PC-9 (cell line): Measurements from ENCODE around the gene SDR42E1. TPM values are rescaled to one million over a fixed set of nuclear protein-coding genes. Genes with fewer than 3 reads are reported as not detected.

ENCODE experiments used
- BruUV-seq: library from RNA; stranded (reverse); fragments of 400-500 nt; replicated peaks from 2 replicates; lab custom pipeline; 2021; lab: Mats Ljungman, UMichigan
- CTCF ChIA-PET: fragments of 300-600 bp; sonication (Branson Sonifier 250); formaldehyde crosslinking; loops from one replicate; lab custom pipeline; 2022; ENCODE audit warnings: antibody characterized with exemption; lab: Charles Lee
- POLR2A ChIA-PET: fragments of 300-600 bp; sonication (Branson Sonifier 250); formaldehyde crosslinking; loops from one replicate; lab custom pipeline; 2022; ENCODE audit warnings: antibody characterized with exemption; ENCODE audit not compliant: unreplicated experiment; lab: Charles Lee
- DNase-seq, 2 experiments: peaks; one replicate each; pipeline versions ENCODE4 v3.0.0 to v3.0.0-alpha.2; 2015 to 2022; ENCODE audit warnings: mixed read lengths in 1 of 2
- H2AFZ ChIP-seq: fragments of 200-600 bp; sonication (generic); 2 replicates; pipeline ENCODE4 v1.8.1; 2017; ENCODE audit warnings: antibody characterized with exemption
- H3F3A ChIP-seq: fragments of 200-600 bp; sonication (generic); 2 replicates; pipeline ENCODE4 v1.8.1; 2017; ENCODE audit warnings: antibody characterized with exemption, mild to moderate bottlenecking, low read depth; ENCODE audit not compliant: insufficient read depth
- H3K27ac ChIP-seq: fragments of 200-600 bp; sonication (generic); 2 replicates; pipeline ENCODE4 v1.6.1; 2016; ENCODE audit warnings: mixed run types
- H3K27me3 ChIP-seq: fragments of 200-600 bp; sonication (generic); 2 replicates; pipeline ENCODE4 v1.6.1; 2016; ENCODE audit warnings: low read depth, mixed run types; ENCODE audit not compliant: insufficient read depth
- H3K36me3 ChIP-seq: fragments of 200-600 bp; sonication (generic); 2 replicates; pipeline ENCODE4 v1.6.1; 2016; ENCODE audit warnings: low read depth, mixed run types
- H3K4me1 ChIP-seq: fragments of 200-600 bp; sonication (generic); replicated peaks from 2 replicates; pipeline ENCODE4 v1.6.1; 2016; ENCODE audit warnings: mixed run types; ENCODE audit not compliant: insufficient read depth
- H3K4me2 ChIP-seq: fragments of 200-600 bp; sonication (generic); 2 replicates; pipeline ENCODE4 v1.6.1; 2017; ENCODE audit warnings: mixed run types
- H3K4me3 ChIP-seq: fragments of 200-600 bp; sonication (generic); 2 replicates; pipeline ENCODE4 v1.6.1; 2016; ENCODE audit warnings: mixed run types
- H3K79me2 ChIP-seq: fragments of 200-600 bp; sonication (generic); 2 replicates; pipeline ENCODE4 v1.6.1; 2017; ENCODE audit warnings: low read depth, mixed run types
- H3K9me2 ChIP-seq: fragments of 200-600 bp; sonication (generic); 2 replicates; pipeline ENCODE4 v1.8.1; 2017; ENCODE audit warnings: mild to moderate bottlenecking; ENCODE audit not compliant: insufficient read depth
- H3K9me3 ChIP-seq: fragments of 200-600 bp; sonication (generic); 2 replicates; pipeline ENCODE4 v1.8.1; 2016; ENCODE audit warnings: low read depth; ENCODE audit not compliant: insufficient read depth
- H4K20me1 ChIP-seq: fragments of 200-600 bp; sonication (generic); 2 replicates; pipeline ENCODE4 v1.8.1; 2017; ENCODE audit not compliant: insufficient read depth
- CTCF ChIP-seq: fragments of 200-600 bp; sonication (generic); conservative IDR thresholded peaks from 2 replicates; pipeline ENCODE4 v1.6.1; 2017; ENCODE audit warnings: mixed run types, antibody characterized with exemption, mild to moderate bottlenecking, moderate library complexity
- EZH2 ChIP-seq: fragments of 200-600 bp; sonication (generic); IDR thresholded peaks from 2 replicates; pipeline ENCODE4 v1.8.0; 2017; ENCODE audit warnings: antibody characterized with exemption, low read depth
- intact Hi-C: fragments of 100-400 bp; cut with micrococcal nuclease; formaldehyde crosslinking; loops from one replicate; pipeline ENCODE4 v1.10.0; 2022; ENCODE audit not compliant: unreplicated experiment
- total RNA-seq: library from RNA; stranded (reverse); gene quantifications from 2 replicates; pipeline ENCODE4 v1.2.3, GENCODE V29; 2021

SDR42E1 gene
- total RNA-seq, 1 experiment from 2014 or later: 11.6 TPM

GRCh38 chr16:81971853-81972252 lies 39.4 kb downstream of the SDR42E1 start:
- no peak overlapping the region for H3K4me2 ChIP-seq
- no peak overlapping the region for H3K27ac ChIP-seq
- no peak for DNase-seq
- H3K27me3 ChIP-seq: peaks cover 9% of the 10 kb centered on the region
- no peaks in the 10 kb centered on the region for H3K4me1 ChIP-seq
- POLR2A ChIA-PET: no interaction called here
- no peaks in the 10 kb centered on the region for H3K9me2 ChIP-seq
- TF ChIP-seq CTCF (no peak), EZH2 (no peak)
- H3K36me3 ChIP-seq: no peaks in the 10 kb centered on the region
- H3K9me3 ChIP-seq: no peaks in the 10 kb centered on the region
- no peaks in the 10 kb centered on the region for H3K79me2 ChIP-seq
- no peak overlapping the region for H2AFZ ChIP-seq
- H3F3A ChIP-seq: no peaks in the 10 kb centered on the region
- H4K20me1 ChIP-seq: no peaks in the 10 kb centered on the region
- CTCF ChIA-PET: no interaction called here
- H3K4me3 ChIP-seq: no peak overlapping the region
- no TSS peak for BruUV-seq
- intact Hi-C loops: no loop called here

- no peak for DNase-seq
- no peak overlapping the region for H3K27ac ChIP-seq
- no peak overlapping the region for H2AFZ ChIP-seq
- no peaks in the 10 kb centered on the region for H3K4me1 ChIP-seq
- H3K36me3 ChIP-seq: no peaks in the 10 kb centered on the region
- intact Hi-C loops: no loop called here
- no peak overlapping the region for H3K4me3 ChIP-seq
- no TSS peak for BruUV-seq
- H3K9me3 ChIP-seq: no peaks in the 10 kb centered on the region
- no peaks in the 10 kb centered on the region for H4K20me1 ChIP-seq
- ChIA-PET CTCF (no interaction called here), POLR2A (no interaction called here)
- H3K9me2 ChIP-seq: no peaks in the 10 kb centered on the region
- no peaks in the 10 kb centered on the region for H3F3A ChIP-seq
- peaks cover 9% of the 10 kb centered on the region for H3K27me3 ChIP-seq
- H3K4me2 ChIP-seq: no peak overlapping the region
- TF ChIP-seq EZH2 (no peak), CTCF (no peak)
- no peaks in the 10 kb centered on the region for H3K79me2 ChIP-seq
Measured at GRCh38 chr16:81967358-81967757, 43.9 kb downstream of the SDR42E1 start.

GRCh38 chr16:81964808-81965207 lies 46.5 kb downstream of the SDR42E1 start:
- Histone ChIP-seq H3F3A (no peaks in the 10 kb centered on the region), H4K20me1 (no peaks in the 10 kb centered on the region), H3K4me3 (no peak overlapping the region), H3K27ac (no peak overlapping the region), H3K9me2 (no peaks in the 10 kb centered on the region), H2AFZ (no peak overlapping the region), H3K4me2 (no peak overlapping the region), H3K9me3 (no peaks in the 10 kb centered on the region), H3K27me3 (peaks cover 9% of the 10 kb centered on the region), H3K36me3 (no peaks in the 10 kb centered on the region), H3K4me1 (no peaks in the 10 kb centered on the region), H3K79me2 (no peaks in the 10 kb centered on the region)
- TF ChIP-seq CTCF (no peak), EZH2 (no peak)
- no TSS peak for BruUV-seq
- ChIA-PET CTCF (no interaction called here), POLR2A (no interaction called here)
- intact Hi-C loops: no loop called here
- no peak for DNase-seq
